Uterus (tissue), 4 donors: Measurements from ENCODE around the gene IQCH. TPM values are rescaled to one million over a fixed set of nuclear protein-coding genes. Genes with fewer than 3 reads are reported as not detected.

Source experiments
- DNase-seq, 2 donors: peaks; one replicate each; pipeline ENCODE4 v3.0.0-alpha.2; 2019 to 2020
- H3K27ac ChIP-seq, 2 donors: fragments of 200-600 bp; sonication (generic); 1 replicate in 1 of 2; 2 replicates in 1 of 2; pipeline ENCODE4 v1.5.1; 2016 to 2018
- H3K27me3 ChIP-seq, 2 donors: fragments of 200-600 bp; sonication (generic); one replicate each; pipeline ENCODE4 v1.5.1; 2018 to 2019; ENCODE audit warnings: control low read depth in 1 of 2
- H3K36me3 ChIP-seq, 2 donors: fragments of 200-600 bp; sonication (generic); one replicate each; pipeline ENCODE4 v1.5.1; 2019; ENCODE audit warnings: control low read depth in 1 of 2
- H3K4me1 ChIP-seq, 2 donors: fragments of 200-600 bp; sonication (generic); one replicate each; pipeline ENCODE4 v1.5.1; 2018 to 2019; ENCODE audit warnings: control low read depth in 1 of 2
- H3K4me3 ChIP-seq, 2 donors: fragments of 200-600 bp; sonication (generic); 1 replicate in 1 of 2; 2 replicates in 1 of 2; pipeline ENCODE4 v1.5.1; 2018 to 2019; ENCODE audit warnings: mild to moderate bottlenecking in 1 of 2
- H3K9me3 ChIP-seq, 2 donors: fragments of 200-600 bp; sonication (generic); one replicate each; pipeline ENCODE4 v1.5.1; 2019; ENCODE audit warnings: control low read depth in 1 of 2
- CTCF ChIP-seq, 4 experiments: fragments of 200-600 bp in 2 of 4; fragments of 450-650 bp in 2 of 4; sonication (generic) in 2 of 4; IDR thresholded peaks; one replicate each; pipeline ENCODE4 v1.5.1; 2016 to 2019; ENCODE audit warnings: antibody characterized with exemption in 4 of 4, mild to moderate bottlenecking in 2 of 4, moderate library complexity in 1 of 4
- POLR2A ChIP-seq, 2 donors: fragments of 450-650 bp; IDR thresholded peaks; one replicate each; pipeline ENCODE4 v1.6.1; 2016; ENCODE audit warnings: antibody characterized with exemption in 2 of 2, mild to moderate bottlenecking in 1 of 2, moderate library complexity in 1 of 2
- intact Hi-C: fragments of 100-400 bp; cut with DNase I; formaldehyde crosslinking; loops from one replicate; pipeline ENCODE4 v1.15.1; 2023; ENCODE audit warnings: low total_unique reads
- total RNA-seq, 4 donors: library from RNA; depleted of rRNA in 3 of 4; stranded (reverse); fragments of >200 nt in 3 of 4; gene quantifications; one replicate each; pipeline versions ENCODE4 v1.1.0 to v1.2.4, GENCODE V29; 2014 to 2023
- donor health status: DM: yes; HTN: yes; CAD: no.

The IQCH gene
- total RNA-seq = 1 to 10 TPM in 3 of 4 donors, under 1 TPM in 1; 0.26 to 3.0 (median 1.7) TPM

- no peaks in the 10 kb centered on the region for H3K27me3 ChIP-seq
- intact Hi-C loops = no loop called here
- peak within 1 kb of the TSS; percentile 88 to 90 for H3K4me3 ChIP-seq
- no peaks in the 10 kb centered on the region for H3K36me3 ChIP-seq
- H3K9me3 ChIP-seq = no peaks in the 10 kb centered on the region
- TF ChIP-seq POLR2A (IDR thresholded peaks at IDR 0.05) (peak; percentile 35 to 74), CTCF (IDR thresholded peaks at IDR 0.05) (peak in 3 of 4 experiments; percentile 18 to 40 (median 31))
- peak within 1 kb of the TSS; percentile 71 to 92 for H3K27ac ChIP-seq
- DNase-seq = peak; percentile 96 to 99
- H3K4me1 ChIP-seq = no peaks in the 10 kb centered on the region
These were observed at the start of gene IQCH, which contains the start of gene AAGAB for GRCh38 chr15:67254238-67255175. IQCH (plus strand) TSS chr15:67254786; CDS start chr15:67254897, 111 bp downstream. AAGAB (minus strand) TSS chr15:67254661; CDS start chr15:67254631, 30 bp downstream.

- intact Hi-C loops = no loop called here
These were observed 46.9 kb upstream of the IQCH start for GRCh38 chr15:67207555-67208207.

GRCh38 chr15:67208396-67208795, 46.2 kb upstream of the IQCH start:
- DNase-seq = no peak
- Histone ChIP-seq H3K27me3 (no peaks in the 10 kb centered on the region), H3K27ac (peak overlapping the region; percentile 12 to 33), H3K4me1 (peaks cover 0 to 10% of the 10 kb centered on the region in 2 donors), H3K36me3 (no peaks in the 10 kb centered on the region), H3K9me3 (no peaks in the 10 kb centered on the region), H3K4me3 (no peak overlapping the region)
- TF ChIP-seq POLR2A (IDR thresholded peaks at IDR 0.05) (no peak), CTCF (IDR thresholded peaks at IDR 0.05) (no peak)
- intact Hi-C loops = no loop called here

More at GRCh38 chr15:67207555-67208207, 46.9 kb upstream of the IQCH start:
- Histone ChIP-seq H3K4me3 (no peak overlapping the region), H3K4me1 (peaks cover 0 to 10% of the 10 kb centered on the region in 2 donors), H3K9me3 (no peaks in the 10 kb centered on the region), H3K36me3 (no peaks in the 10 kb centered on the region), H3K27ac (peak overlapping the region; percentile 12 to 33), H3K27me3 (no peaks in the 10 kb centered on the region)
- no peak for TF ChIP-seq CTCF (IDR thresholded peaks at IDR 0.05)
- TF ChIP-seq POLR2A (IDR thresholded peaks at IDR 0.05) = no peak
- DNase-seq = no peak

- no peak overlapping the region for H3K27ac ChIP-seq
- no peak overlapping the region for H3K4me3 ChIP-seq
- no peaks in the 10 kb centered on the region for H3K36me3 ChIP-seq
- H3K27me3 ChIP-seq = no peaks in the 10 kb centered on the region
- DNase-seq = no peak
- H3K9me3 ChIP-seq = no peaks in the 10 kb centered on the region
- TF ChIP-seq POLR2A (IDR thresholded peaks at IDR 0.05) = no peak
- TF ChIP-seq CTCF (IDR thresholded peaks at IDR 0.05) = no peak
- peaks cover 0 to 10% of the 10 kb centered on the region in 2 donors for H3K4me1 ChIP-seq
- intact Hi-C loops = no loop called here
These were observed 43.9 kb upstream of the IQCH start for GRCh38 chr15:67210555-67211168.
